ENCODE measurements around the gene NUDC.

NUDC gene

DNA sequence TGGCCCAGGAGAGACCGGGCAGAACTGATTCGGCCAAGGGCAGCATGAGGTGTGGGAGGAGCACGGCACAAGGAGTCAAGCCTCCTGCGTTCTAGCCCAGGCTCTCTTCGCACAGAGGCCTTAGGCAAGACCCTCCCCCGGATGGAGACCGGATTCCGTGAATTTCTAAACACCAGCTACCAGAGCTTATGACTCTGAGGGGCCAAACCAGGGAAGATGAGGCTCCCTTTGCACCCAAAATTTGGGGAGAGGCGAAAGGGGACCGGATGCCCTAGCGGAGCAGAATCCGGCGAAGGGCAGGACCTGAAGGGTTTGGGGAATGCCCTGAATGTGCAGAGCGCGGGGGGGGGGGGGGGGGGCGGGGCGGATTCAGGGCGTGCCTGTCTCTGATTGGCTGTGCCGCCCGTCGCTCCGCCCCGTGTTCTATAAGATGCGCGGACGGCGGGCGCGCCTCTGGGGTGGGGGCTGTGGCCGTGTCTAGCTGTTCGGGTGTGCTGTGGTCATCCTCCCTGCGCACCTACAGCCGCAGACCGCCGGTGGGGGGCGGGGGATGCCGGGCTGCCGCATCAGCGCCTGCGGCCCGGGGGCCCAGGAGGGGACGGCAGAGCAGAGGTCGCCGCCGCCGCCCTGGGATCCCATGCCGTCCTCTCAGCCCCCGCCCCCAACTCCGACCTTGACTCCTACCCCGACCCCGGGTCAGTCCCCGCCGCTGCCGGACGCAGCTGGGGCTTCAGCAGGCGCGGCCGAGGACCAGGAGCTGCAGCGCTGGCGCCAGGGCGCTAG is 71.9 kb downstream of the NUDC start, which contains the start of gene TRNP1:
TRNP1 (plus strand) TSS at position 456 of the 783 bp plus-strand sequence; CDS start at position 551, 95 bp downstream.
- peak; percentile 63 for DNase-seq

DNA sequence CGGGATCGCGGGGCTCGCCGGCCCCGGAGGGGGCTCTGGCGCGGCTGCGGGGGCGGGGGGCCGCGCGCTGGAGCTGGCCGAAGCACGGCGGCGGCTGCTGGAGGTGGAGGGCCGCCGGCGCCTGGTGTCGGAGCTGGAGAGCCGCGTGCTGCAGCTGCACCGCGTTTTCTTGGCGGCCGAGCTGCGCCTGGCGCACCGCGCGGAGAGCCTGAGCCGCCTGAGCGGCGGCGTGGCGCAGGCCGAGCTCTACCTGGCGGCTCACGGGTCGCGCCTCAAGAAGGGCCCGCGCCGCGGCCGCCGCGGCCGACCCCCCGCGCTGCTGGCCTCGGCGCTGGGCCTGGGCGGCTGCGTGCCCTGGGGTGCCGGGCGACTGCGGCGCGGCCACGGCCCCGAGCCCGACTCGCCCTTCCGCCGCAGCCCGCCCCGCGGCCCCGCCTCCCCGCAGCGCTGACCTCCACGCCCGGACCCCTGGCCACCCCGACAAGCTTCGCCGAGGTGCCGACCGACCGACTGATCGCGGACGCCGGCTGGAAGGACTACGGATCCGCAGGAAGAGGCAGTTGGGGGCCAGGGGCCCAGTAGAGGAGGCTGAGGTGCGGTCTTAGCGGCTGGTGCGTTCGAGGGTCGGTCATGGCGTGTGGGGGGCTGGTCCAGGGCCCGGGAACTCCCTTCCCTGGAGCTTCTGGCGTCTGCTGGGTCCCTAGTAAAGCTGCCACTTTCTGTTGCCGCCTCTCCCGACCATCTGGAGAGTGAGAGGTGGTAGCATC is 72.7 kb downstream of the NUDC start:
- no peak for DNase-seq

DNA sequence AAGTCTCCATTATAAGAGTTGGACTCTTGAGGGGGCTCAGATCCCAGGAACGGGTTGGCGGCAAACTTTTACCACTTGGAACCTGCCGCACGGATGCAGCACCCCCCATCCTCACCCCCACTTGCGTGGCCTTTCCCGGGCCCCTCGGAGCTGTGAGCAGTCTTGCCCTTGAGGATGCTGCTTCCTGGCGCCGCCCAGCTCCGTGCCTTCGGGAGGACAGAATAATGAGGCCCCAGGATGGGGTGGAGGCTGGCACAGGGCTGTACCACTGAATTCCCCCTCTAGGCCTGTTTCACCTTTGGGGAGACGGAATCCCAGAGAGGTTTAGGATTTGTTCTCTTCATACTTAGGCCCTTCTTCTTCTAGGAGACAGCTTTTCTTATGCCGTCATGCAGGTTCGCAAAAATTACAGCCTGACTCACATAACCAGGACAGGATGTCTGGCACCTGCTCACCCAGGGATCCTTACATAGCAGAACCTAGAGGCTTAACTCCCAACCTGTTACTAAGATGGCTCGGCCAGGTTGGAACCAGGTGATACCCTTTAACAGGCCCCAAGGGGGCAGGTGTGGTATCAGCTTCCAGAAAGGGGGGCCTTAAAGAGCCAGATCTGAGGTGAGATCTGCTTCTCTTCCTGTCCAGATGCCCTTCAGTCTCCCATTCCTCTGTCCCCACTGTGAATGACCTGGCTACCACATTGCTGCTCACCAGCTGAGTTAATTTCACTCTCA is 73.4 kb downstream of the NUDC start:
- no peak for DNase-seq

DNA sequence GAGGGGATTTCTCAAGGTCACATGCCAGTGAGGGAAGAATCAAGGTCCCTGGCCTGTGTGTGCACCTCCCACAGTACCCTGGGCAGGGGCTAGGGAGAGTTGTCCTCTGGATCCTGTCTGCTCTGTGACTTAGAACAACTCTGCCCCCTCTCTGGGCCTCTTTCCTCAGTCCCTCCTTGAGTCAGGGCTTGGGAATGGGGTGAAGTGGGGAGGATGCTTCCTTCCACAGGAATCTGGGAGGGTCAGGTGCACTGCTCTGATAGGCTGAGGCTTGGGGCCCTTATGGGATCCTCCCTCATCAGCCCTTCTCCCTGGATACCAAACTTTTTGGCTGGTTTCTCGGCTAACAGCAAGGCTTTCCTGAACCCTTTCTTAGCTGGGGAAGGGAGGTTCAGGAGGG is 74.5 kb downstream of the NUDC start:
- no peak for DNase-seq

All from amniotic stem cell (primary cell).